Activated CD4-positive, alpha-beta T cell treated with anti-CD3 and anti-CD28 coated beads, Interleukin-2, amount 50 U/mL, for 24 hours (primary cell): ENCODE results near the gene PHF19.

ENCODE experiments used
- DNase-seq, 2 donors: peaks; one replicate each; pipeline ENCODE4 v3.0.0-alpha.2; 2020; ENCODE audit warnings: low read depth in 1 of 2, low spot score in 1 of 2

Gene PHF19

GRCh38 chr9:120913647-120914264 lies 36.8 kb upstream of the PHF19 start:
- no peak for DNase-seq

GRCh38 chr9:120912958-120913646 lies 36.1 kb upstream of the PHF19 start:
- no peak for DNase-seq

GRCh38 chr9:120911295-120911837 lies 34.4 kb upstream of the PHF19 start:
- no peak for DNase-seq

GRCh38 chr9:120910643-120911042 lies 33.7 kb upstream of the PHF19 start:
- no peak for DNase-seq

- peak in 1 of 2 donors; percentile 52 for DNase-seq
Observed at GRCh38 chr9:120909904-120910303, 32.9 kb upstream of the PHF19 start.

GRCh38 chr9:120905315-120906164 lies 28.6 kb upstream of the PHF19 start:
- no peak for DNase-seq

- DNase-seq: no peak
Observed at GRCh38 chr9:120904978-120905301, 28.0 kb upstream of the PHF19 start.

GRCh38 chr9:120904061-120904977 lies 27.3 kb upstream of the PHF19 start:
- no peak for DNase-seq

GRCh38 chr9:120902569-120903535 lies 25.9 kb upstream of the PHF19 start:
- no peak for DNase-seq

- DNase-seq: no peak
Observed at GRCh38 chr9:120901755-120902568, 25.0 kb upstream of the PHF19 start.

GRCh38 chr9:120900824-120901223 lies 23.8 kb upstream of the PHF19 start:
- no peak for DNase-seq

- DNase-seq: no peak
Observed at GRCh38 chr9:120899490-120900068, 22.6 kb upstream of the PHF19 start.

- DNase-seq: no peak
Observed at GRCh38 chr9:120898396-120898795, 21.4 kb upstream of the PHF19 start.

GRCh38 chr9:120895951-120896350 lies 19.0 kb upstream of the PHF19 start:
- DNase-seq: no peak

GRCh38 chr9:120894321-120895148 lies 17.5 kb upstream of the PHF19 start:
- no peak for DNase-seq

GRCh38 chr9:120893611-120894307 lies 16.8 kb upstream of the PHF19 start:
- no peak for DNase-seq
